HG02943 (cell line): Measurements from ENCODE around the gene SLC7A6OS.

Experiments
- ATAC-seq: cut with Tn5 transposase; IDR thresholded peaks from one replicate; pipeline ENCODE4 v1.9.1; 2021; ENCODE audit warnings: mild to moderate bottlenecking, low read depth, moderate library complexity; ENCODE audit not compliant: unreplicated experiment

The SLC7A6OS gene

DNA sequence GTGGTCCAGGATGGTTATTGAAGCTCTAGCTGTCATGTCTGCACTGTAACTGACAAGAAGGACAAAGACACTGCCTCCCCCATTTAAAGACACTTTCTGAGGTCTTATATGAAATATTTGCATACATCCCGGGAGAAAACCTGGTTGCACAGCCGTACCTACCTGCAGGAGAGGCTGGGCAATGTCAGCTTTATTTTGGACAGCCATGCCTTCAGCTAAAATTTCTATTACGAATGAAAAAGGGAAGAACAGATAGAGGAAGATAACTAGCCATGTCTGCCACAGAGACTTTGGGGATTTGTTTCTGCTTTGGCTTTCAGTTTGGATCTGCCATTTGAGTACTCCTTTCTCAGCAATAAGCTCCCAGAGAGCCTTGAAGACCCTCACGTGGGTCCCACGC lies 27.4 kb downstream of the SLC7A6OS start:
- no peak for ATAC-seq

GRCh38 chr16:68282064-68282452 lies 28.7 kb downstream of the SLC7A6OS start:
- ATAC-seq, result no peak

DNA sequence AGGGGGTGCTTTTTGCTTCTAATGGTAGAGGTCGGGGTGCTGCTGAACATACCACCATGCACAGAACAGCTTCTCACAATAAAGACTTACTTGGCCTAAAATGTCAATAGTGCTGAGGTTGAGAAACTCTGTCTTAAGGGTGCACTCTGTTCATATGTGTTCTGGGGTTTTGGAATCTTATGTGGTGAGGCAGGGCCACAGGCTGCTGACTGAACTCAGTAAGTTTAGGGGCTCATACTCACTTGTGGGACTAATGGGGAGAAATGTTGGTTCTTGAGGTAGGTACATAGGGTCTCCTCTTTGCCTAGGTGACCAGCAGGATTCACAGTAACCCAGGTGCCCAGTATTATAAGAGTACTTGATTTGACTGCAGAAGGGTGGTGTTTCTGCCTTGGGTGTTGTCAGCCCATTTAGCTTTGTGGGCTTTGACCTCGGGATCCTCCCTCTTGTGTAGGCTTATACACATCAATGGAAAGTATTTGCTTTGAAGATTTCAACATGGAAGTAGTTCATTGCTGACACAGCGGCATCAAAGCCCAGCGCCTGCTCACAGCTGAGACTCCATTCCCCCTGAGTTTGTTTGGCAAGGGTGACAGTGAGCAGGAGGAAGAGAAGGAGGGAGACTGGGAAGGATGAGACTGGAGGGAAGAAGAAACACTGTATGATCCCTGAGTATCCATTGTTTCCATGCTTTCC lies 29.2 kb downstream of the SLC7A6OS start:
- ATAC-seq, result no peak

- ATAC-seq, result no peak
Observed at GRCh38 chr16:68279726-68280558, 30.8 kb downstream of the SLC7A6OS start.

DNA sequence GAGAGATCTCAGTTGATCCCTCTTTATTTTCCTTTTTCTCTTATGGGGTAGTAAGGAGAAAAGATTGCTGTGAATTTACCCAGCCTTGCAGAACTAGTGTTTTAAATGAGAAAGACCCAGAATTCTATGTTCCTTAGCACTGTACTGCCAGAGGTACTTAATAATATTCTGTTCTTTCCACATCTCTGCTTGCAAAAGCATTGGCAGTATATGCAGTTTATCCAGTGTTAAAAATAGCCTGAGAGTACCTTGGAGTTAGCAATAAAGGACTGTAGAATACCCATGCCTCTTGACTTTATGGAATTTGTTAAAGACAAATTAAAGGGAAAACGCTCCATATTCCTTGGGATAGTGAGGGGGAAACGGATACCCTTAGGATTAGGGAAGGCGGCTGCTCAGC lies 34.5 kb downstream of the SLC7A6OS start:
- no peak for ATAC-seq

DNA sequence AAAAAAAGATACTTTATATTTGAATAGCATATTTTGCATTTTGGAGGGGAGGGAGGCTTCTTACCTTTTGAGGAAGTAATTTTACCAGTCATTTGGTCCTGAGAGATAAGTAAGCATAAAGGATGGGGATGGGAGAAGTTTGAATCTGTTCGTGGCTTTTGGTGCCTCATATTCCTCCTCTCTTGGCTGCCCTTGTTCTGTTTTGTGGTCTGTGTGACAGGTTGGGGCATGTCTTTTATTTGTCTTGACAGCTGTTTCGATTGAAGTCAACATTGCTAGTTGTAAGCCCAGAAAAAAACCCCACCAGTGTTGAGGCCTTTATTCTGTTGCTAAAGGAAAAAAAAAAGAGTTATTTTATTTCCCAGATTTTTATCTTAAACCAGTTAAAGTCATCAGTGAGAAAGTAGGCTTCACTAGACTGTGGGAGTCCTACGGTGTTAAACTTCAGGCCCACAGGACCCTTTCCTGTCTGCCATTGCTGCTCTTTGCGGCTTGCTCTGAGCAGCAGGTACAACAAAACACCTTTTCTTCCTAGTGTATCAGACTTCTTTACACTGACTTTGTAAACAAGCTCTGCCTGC lies 35.0 kb downstream of the SLC7A6OS start:
- ATAC-seq, result no peak

DNA sequence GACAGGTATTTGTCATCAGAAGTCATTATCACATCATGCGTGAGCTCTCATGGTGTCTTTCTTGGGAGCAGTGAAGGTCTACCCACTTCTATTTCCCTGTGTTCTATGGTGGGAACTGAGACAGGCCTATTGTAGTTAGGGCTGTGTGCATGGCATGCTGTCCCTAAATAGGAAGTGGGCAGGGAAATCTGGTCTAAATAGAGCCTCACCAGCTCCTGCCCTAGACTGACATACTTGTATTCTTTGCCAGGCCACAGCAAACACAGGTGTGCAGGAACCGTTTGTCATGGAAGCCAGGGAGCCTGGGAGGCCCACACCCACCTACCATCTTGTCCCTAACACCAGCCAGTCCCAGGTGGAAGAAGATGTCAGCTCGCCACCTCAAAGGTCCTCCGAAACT lies 36.3 kb downstream of the SLC7A6OS start:
- ATAC-seq, result no peak

GRCh38 chr16:68273896-68274295 lies 36.9 kb downstream of the SLC7A6OS start:
- ATAC-seq, result no peak

DNA sequence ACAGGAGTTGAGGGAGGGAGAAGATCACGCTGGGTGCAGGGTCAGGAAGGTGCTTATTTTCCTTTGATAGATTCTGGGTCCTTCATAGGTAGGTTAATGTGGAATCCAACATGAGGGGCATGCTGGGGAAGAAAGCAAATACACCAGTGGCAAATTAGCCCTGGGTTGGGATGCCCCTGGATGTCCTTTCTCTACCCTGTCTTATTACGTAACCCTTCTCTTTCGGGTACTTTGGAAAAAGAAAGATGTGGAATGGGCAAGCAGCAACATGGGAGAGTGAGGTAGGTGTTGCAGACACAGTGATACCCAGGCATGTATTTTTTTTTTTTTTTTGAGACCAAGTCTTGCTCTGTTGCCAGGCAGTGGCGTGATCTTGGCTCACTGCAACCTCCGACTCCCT lies 37.3 kb downstream of the SLC7A6OS start:
- no peak for ATAC-seq

DNA sequence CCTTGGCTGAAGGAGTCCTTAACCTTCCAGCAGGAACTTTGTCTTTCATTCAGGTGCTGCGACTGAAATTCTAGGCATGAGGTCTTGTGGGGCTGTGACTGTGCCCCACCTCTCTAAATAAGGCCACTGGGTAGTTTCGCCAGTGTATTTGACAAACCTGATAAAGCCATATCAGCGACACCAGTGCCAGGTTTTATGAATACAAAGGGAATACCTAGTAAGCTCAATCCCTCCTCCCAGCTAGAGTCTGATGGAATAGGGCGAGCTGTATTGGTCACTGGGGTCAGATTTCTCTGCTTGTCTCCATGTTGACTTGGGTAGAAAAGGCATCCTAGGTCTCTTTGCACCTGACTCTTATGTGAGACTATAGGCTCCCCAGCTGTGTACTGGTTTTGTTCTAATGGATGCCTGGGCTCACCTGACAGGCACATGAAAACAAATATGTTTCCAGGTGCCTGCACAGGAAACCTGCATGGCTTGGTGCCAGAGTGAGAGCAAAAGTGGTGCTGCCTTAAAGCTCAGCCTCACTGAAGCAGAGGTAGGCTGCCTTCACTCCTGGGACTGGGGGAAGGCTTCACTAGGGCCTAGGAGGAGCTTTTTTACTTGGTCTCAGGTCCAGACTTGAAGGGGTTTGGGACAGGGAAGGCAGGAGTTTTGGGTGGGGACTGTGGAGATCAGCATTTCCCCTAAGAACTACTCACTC lies 38.1 kb downstream of the SLC7A6OS start:
- ATAC-seq, result no peak

GRCh38 chr16:68270353-68270752 lies 40.4 kb downstream of the SLC7A6OS start:
- no peak for ATAC-seq

DNA sequence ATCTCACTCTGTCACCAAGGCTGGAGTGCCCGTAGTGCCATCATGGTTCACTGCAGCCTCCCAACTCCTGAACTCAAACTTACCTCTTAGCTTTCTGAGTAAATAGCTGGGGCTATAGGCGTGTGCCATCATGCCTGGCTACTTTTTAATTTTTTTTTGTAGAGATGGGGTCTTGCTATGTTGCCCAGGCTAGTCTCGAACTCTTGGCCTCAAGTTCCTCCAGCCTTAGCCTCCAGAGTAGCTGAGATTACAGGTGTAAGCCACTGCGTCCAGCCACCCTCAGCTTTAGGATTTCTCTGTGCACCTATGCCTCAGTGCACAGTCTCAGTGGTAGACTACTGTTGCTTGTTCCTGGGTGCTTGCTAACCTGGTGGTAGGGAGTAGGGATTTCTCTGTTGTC lies 41.0 kb downstream of the SLC7A6OS start:
- ATAC-seq, result no peak

GRCh38 chr16:68267612-68268405 lies 42.9 kb downstream of the SLC7A6OS start:
- no peak for ATAC-seq

DNA sequence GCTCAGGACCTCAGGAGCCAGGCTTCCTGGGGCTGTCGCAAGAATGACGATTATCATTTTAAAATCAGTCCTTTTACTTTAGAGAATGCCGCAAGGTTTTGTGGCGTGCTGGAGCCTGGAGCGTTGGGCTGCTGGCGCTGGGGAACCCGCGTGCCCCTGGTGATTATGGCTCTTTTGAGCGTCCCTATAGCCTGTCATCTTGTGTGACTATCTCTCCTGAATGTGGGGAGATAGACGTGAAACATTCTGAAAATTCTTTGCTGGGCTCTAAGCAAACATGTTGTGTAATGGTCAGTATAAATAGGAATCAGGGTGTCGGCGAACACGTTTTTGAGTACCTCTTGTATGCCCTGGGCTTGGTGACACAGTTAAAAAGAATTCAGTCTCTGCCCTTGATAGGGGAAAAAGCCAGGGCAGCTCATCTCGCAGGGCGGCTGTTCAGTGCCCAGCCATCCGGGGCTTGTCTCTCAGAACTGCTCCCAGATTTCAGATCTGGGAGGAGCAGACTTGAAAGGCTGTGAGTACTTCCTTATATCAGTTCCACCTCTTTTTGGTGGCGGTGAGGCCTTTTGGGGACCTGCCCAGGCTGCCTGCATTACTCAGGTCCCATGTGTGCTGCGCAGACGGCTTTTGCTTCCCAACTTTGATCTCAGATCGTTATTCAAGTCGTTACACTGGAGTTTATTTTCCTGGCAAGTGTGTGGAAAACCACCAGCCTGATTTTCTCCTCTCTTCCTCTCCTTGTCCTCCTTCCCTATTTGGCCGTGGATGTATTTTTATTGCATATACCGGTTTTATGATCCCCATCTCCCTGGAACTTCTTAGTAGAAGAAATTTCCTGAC lies 45.4 kb downstream of the SLC7A6OS start:
- no peak for ATAC-seq

DNA sequence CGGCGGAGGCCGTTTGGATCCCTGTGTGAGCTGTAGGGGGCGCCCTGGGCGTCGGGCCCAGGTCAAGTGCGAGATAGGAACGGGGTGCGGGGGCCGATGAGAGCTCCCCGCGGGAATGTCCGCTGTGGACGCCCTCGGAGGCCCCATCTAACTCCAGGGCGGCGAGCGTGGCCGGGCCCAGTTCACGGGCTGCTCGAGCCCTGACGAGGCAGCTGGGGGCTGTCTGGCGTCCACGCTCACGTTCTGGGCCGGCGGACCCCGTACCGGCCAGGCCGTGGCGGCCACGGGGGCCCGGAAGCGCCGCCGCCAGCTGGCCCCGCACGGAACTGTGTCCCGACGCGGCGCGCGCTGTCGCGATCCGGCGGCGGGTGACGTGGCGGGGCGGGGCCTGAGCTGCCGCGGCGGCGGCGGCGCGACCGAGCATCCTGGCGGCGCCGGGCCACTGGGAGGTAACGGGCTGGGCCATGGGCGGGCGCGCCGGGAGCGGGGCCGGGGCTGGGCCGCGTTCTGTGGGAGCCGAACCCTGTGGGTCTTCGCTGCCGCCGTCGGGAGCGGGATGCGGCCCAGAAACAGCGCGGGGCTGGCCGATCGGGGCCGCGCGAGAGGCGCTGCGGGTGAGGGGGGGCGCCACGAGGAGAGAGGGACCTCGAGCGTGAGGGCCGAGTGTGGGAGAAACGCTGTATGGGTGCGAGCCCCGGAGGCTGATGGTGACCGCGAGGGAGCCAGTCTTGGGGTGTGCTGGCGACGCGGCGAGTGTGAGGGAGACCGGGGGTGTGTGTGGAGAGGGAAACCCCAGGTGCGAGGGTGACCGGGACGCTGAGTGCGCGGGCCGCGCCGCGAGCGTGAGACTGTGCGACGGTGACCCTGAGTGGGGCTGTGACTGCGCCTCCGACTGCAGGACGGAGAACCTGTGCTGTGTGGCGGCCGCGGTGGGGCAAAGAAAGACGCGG lies 46.3 kb downstream of the SLC7A6OS start, which contains the start of gene SLC7A6:
TSS of gene SLC7A6 (plus strand) at position 399 of the 950 bp plus-strand sequence. CDS start 10,201 bp downstream, outside the sequence.
- ATAC-seq, result peak; percentile 62

DNA sequence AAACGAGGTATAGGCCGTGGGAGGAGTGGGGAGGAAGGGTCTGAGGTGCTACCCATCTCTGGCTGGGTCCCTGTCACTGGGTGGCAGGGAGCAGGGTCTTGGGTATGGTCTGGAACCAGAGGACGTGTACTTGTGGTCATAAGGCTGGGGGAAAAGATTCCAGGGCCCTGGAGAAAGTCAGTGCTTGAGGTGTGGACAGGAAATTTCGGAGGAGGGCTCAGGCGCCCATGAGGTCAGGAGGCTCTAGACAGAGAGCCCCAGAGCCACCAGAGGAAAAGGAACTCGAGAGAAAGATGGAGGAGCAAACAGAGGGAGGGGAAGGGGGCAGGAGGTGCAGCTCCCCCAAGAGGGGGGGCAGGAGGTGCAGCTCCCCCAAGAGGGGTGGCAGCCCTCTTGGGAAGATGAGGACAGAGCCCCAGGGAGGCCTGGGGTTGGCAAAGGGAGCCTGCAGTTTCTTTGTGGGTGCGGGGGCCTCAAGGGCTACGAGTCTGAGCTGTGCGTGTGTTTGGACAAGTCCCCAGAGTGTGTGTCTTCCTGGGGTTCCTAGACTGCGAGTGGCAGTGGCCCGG lies 47.1 kb downstream of the SLC7A6OS start:
- ATAC-seq, result no peak

DNA sequence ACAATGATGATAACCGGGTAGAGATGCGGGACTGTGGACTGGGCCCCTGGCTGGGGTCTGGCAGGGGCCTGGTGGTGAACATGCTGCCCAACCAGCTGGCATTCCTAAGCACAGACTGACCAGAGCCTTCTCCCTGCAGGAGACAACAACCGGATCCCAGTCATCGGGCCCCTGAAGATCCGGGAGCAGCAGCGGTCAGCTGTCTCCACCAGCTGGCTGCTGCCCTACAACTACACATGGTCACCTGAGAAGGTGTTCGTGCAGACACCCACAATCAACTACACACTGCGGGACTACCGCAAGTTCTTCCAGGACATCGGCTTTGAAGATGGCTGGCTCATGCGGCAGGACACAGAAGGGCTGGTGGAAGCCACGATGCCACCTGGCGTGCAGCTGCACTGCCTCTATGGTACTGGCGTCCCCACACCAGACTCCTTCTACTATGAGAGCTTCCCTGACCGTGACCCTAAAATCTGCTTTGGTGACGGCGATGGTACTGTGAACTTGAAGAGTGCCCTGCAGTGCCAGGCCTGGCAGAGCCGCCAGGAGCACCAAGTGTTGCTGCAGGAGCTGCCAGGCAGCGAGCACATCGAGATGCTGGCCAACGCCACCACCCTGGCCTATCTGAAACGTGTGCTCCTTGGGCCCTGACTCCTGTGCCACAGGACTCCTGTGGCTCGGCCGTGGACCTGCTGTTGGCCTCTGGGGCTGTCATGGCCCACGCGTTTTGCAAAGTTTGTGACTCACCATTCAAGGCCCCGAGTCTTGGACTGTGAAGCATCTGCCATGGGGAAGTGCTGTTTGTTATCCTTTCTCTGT lies 51.5 kb downstream of the SLC7A6OS start:
- ATAC-seq, result no peak
